ENCODE results near the gene TIMM22.
"Not testable (repeated sequence)": the region's sequence is repeated elsewhere in the genome, so short reads cannot be mapped to it uniquely, and the experiment has no call there.

Gene TIMM22

GRCh38 chr17:968812-969730 is 27.9 kb upstream of the TIMM22 start:
- Histone ChIP-seq H3K4me1 (ENCODE audit: control insufficient read depth in 1 of 2, insufficient read depth in 1 of 2, low read depth in 1 of 2, low read length in 1 of 2) (no peaks in the 10 kb centered on the region), H3K9me3 (no peaks in the 10 kb centered on the region), H3K4me3 (ENCODE audit: low read depth in 1 of 2, low read length in 1 of 2) (no peak overlapping the region), H3K36me3 (no peaks in the 10 kb centered on the region), H3K27me3 (peaks cover 90% of the 10 kb centered on the region), H3K27ac (no peak overlapping the region)
- no peak for TF ChIP-seq CTCF (IDR thresholded peaks at IDR 0.05)

- Histone ChIP-seq H3K4me1 (ENCODE audit: control insufficient read depth in 1 of 2, insufficient read depth in 1 of 2, low read depth in 1 of 2, low read length in 1 of 2) (no peaks in the 10 kb centered on the region), H3K27me3 (peaks cover 90% of the 10 kb centered on the region), H3K27ac (no peak overlapping the region), H3K4me3 (ENCODE audit: low read depth in 1 of 2, low read length in 1 of 2) (no peak overlapping the region), H3K9me3 (no peaks in the 10 kb centered on the region), H3K36me3 (no peaks in the 10 kb centered on the region)
- TF ChIP-seq CTCF (IDR thresholded peaks at IDR 0.05), result no peak
Observed at GRCh38 chr17:969811-970355, 27.0 kb upstream of the TIMM22 start.

GRCh38 chr17:970364-970763 is 26.6 kb upstream of the TIMM22 start:
- H3K4me1 ChIP-seq (ENCODE audit: control insufficient read depth in 1 of 2, insufficient read depth in 1 of 2, low read depth in 1 of 2, low read length in 1 of 2), result no peaks in the 10 kb centered on the region
- no peak for TF ChIP-seq CTCF (IDR thresholded peaks at IDR 0.05)
- H3K4me3 ChIP-seq (ENCODE audit: low read depth in 1 of 2, low read length in 1 of 2), result no peak overlapping the region
- no peaks in the 10 kb centered on the region for H3K36me3 ChIP-seq
- peaks cover 90% of the 10 kb centered on the region for H3K27me3 ChIP-seq
- no peak overlapping the region for H3K27ac ChIP-seq
- H3K9me3 ChIP-seq, result no peaks in the 10 kb centered on the region

- peaks cover 90% of the 10 kb centered on the region for H3K27me3 ChIP-seq
- H3K27ac ChIP-seq; H3K9me3 ChIP-seq; H3K4me1 ChIP-seq (ENCODE audit: control insufficient read depth in 1 of 2, insufficient read depth in 1 of 2, low read depth in 1 of 2, low read length in 1 of 2); H3K36me3 ChIP-seq; H3K4me3 ChIP-seq (ENCODE audit: low read depth in 1 of 2, low read length in 1 of 2): not testable (repeated sequence)
Observed at GRCh38 chr17:971861-972260, 25.1 kb upstream of the TIMM22 start.

GRCh38 chr17:973053-973452 is 23.9 kb upstream of the TIMM22 start:
- H3K27ac ChIP-seq, result no peak overlapping the region
- no peak for TF ChIP-seq CTCF (IDR thresholded peaks at IDR 0.05)
- no peaks in the 10 kb centered on the region for H3K9me3 ChIP-seq
- H3K36me3 ChIP-seq, result no peaks in the 10 kb centered on the region
- peaks cover 98% of the 10 kb centered on the region for H3K27me3 ChIP-seq
- H3K4me1 ChIP-seq (ENCODE audit: control insufficient read depth in 1 of 2, insufficient read depth in 1 of 2, low read depth in 1 of 2, low read length in 1 of 2), result peaks cover 0 to 4% of the 10 kb centered on the region in 2 experiments
- H3K4me3 ChIP-seq (ENCODE audit: low read depth in 1 of 2, low read length in 1 of 2), result no peak overlapping the region

- not testable (repeated sequence) for H3K4me3 ChIP-seq (ENCODE audit: low read depth in 1 of 2, low read length in 1 of 2); H3K27ac ChIP-seq; H3K36me3 ChIP-seq; H3K9me3 ChIP-seq
- Histone ChIP-seq H3K4me1 (ENCODE audit: control insufficient read depth in 1 of 2, insufficient read depth in 1 of 2, low read depth in 1 of 2, low read length in 1 of 2) (peaks cover 4 to 13% of the 10 kb centered on the region in 2 experiments), H3K27me3 (peaks cover 96% of the 10 kb centered on the region)
Observed at GRCh38 chr17:974778-975177, 22.2 kb upstream of the TIMM22 start.
